ENCODE data around the gene ENO2.

Gene ENO2

GRCh38 chr12:6925540-6926279, 11.3 kb downstream of the ENO2 start:
- H3K4me3 ChIP-seq (ENCODE audit: control insufficient read depth, low read depth, low read length) = peak overlapping the region; percentile 98
- peak; percentile 72 for DNase-seq (ENCODE audit: low read depth)
- TF ChIP-seq CTCF (IDR thresholded peaks at IDR 0.05; ENCODE audit: control insufficient read depth, insufficient read depth, low read depth, low read length, missing control alignments) = no peak

GRCh38 chr12:6927379-6928021, 13.1 kb downstream of the ENO2 start, which contains the start of gene ATN1:
Gene ATN1, plus strand, starts transcription at chr12:6927959. Its CDS starts 6,043 bp downstream, at chr12:6934002.
- peak within 1 kb of the TSS; percentile 98 for H3K4me3 ChIP-seq (ENCODE audit: control insufficient read depth, low read depth, low read length)
- no peak for DNase-seq (ENCODE audit: low read depth)
- TF ChIP-seq CTCF (IDR thresholded peaks at IDR 0.05; ENCODE audit: control insufficient read depth, insufficient read depth, low read depth, low read length, missing control alignments) = no peak

- H3K4me3 ChIP-seq (ENCODE audit: control insufficient read depth, low read depth, low read length) = peak overlapping the region; percentile 98
- no peak for DNase-seq (ENCODE audit: low read depth)
- no peak for TF ChIP-seq CTCF (IDR thresholded peaks at IDR 0.05; ENCODE audit: control insufficient read depth, insufficient read depth, low read depth, low read length, missing control alignments)
Observed at GRCh38 chr12:6928022-6928702, 13.8 kb downstream of the ENO2 start.

GRCh38 chr12:6928703-6929407, 14.5 kb downstream of the ENO2 start:
- no peak for DNase-seq (ENCODE audit: low read depth)
- peak overlapping the region; percentile 98 for H3K4me3 ChIP-seq (ENCODE audit: control insufficient read depth, low read depth, low read length)

GRCh38 chr12:6929466-6930452, 15.4 kb downstream of the ENO2 start:
- no peak for DNase-seq (ENCODE audit: low read depth)
- no peak for TF ChIP-seq CTCF (IDR thresholded peaks at IDR 0.05; ENCODE audit: control insufficient read depth, insufficient read depth, low read depth, low read length, missing control alignments)
- peak overlapping the region; percentile 98 for H3K4me3 ChIP-seq (ENCODE audit: control insufficient read depth, low read depth, low read length)

More at GRCh38 chr12:6928703-6929407, 14.5 kb downstream of the ENO2 start:
- TF ChIP-seq CTCF (IDR thresholded peaks at IDR 0.05; ENCODE audit: control insufficient read depth, insufficient read depth, low read depth, low read length, missing control alignments) = no peak

Measured in AG09309 (cell line).